VCaP (cell line): ENCODE results near the gene ZDHHC14.

Experiments used
- H3K27ac ChIP-seq: fragments of 450-650 bp; 2 replicates; pipeline ENCODE4 v1.5.1; 2017
- TF ChIP-seq, protein P1 (sequence below): fragments of 450-650 bp; conservative IDR thresholded peaks from 2 replicates; pipeline ENCODE4 v1.5.1; 2017; ENCODE audit warnings: mild to moderate bottlenecking, moderate library complexity

The ZDHHC14 gene

DNA sequence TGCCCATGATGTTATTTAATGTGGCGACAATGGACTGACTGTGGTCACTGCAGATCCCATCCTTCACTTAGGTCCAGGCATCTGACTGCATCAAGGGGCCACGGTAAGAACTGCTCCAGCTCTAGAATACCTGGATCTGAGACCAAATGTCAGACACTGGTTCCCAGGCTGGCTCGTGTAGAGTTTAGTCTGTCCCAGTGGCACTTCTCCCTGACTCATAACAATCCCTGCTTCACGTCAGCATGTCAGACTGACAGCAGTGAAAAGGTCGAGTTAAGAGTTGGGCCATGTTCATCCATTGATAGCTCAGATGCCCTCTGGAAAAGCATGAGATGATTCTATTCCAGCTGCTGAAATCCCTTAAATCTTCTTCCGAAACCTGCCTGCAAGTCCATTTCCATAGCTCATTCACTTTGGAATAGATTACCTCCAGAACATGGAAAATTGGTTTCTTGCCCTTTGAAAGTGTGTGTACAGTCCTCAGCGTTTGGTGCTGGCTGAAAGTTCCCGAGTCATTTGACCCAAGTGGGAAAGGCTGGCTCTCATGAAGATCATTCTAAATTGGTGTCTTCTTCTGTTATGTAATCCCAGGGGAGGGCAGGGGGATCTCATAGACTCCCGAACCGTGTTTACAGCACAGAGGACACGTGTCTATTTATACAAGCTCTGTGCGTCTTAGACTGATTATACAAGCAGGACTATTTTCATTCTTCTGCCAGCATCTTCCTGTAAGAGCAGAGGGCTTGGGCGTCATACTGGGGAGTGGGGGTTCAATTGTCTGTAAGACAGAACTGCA, 160.8 kb downstream of the ZDHHC14 start:
- TF ChIP-seq, protein P1, sequence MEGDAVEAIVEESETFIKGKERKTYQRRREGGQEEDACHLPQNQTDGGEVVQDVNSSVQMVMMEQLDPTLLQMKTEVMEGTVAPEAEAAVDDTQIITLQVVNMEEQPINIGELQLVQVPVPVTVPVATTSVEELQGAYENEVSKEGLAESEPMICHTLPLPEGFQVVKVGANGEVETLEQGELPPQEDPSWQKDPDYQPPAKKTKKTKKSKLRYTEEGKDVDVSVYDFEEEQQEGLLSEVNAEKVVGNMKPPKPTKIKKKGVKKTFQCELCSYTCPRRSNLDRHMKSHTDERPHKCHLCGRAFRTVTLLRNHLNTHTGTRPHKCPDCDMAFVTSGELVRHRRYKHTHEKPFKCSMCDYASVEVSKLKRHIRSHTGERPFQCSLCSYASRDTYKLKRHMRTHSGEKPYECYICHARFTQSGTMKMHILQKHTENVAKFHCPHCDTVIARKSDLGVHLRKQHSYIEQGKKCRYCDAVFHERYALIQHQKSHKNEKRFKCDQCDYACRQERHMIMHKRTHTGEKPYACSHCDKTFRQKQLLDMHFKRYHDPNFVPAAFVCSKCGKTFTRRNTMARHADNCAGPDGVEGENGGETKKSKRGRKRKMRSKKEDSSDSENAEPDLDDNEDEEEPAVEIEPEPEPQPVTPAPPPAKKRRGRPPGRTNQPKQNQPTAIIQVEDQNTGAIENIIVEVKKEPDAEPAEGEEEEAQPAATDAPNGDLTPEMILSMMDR: no peak

GRCh38 chr6:157542414-157543160, 161.6 kb downstream of the ZDHHC14 start:
- TF ChIP-seq, protein P1: no peak
- no peak overlapping the region for H3K27ac ChIP-seq

More for the DNA sequence above, 160.8 kb downstream of the ZDHHC14 start:
- H3K27ac ChIP-seq: no peak overlapping the region

DNA sequence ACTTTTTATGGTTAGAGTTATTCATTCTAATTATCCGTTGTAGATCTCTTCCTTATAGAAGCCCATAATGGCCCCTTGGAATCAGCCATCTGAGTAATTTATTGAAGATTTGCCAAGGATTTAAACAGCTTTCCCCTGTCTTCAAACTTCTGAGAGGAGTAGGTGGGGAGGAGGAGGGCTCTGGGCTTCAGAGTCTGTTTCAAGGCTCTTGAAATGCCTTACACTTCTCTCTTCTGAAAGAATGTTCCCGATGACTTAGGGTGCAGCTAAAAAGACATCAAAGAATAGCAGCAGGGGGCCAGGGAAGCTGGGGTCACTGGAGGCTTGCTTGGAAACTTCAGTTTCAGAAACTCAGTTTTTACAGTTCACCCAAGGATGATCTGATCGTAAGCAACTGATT, 165.3 kb downstream of the ZDHHC14 start:
- H3K27ac ChIP-seq: no peak overlapping the region
- TF ChIP-seq, protein P1: no peak

DNA sequence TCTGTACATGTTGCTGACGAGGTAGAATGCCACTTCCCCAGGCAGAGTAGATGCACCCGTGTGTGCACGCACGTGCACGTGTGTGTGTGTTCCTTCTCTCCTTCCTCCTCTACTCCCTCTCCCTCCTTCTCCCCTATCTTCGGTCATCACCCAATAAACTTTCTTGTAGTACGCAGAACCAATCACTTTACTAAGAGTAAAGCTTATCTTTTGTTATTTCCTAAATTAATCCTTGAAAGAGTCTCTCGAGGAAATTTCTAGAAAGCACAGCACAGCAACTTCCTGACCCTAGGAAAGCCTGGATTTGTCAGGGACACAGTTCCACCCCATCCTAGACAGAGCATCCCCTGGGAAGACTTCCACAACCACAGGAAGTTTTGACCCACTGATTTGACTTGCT, 166.1 kb downstream of the ZDHHC14 start:
- TF ChIP-seq, protein P1: no peak
- H3K27ac ChIP-seq: no peak overlapping the region

- TF ChIP-seq, protein P1: no peak
- H3K27ac ChIP-seq: no peak overlapping the region
These were observed 167.9 kb downstream of the ZDHHC14 start for GRCh38 chr6:157548635-157549467.

GRCh38 chr6:157549468-157549745, 168.4 kb downstream of the ZDHHC14 start:
- H3K27ac ChIP-seq: no peak overlapping the region
- TF ChIP-seq, protein P1: no peak
